ENCODE measurements around the gene SAYSD1.

Gene SAYSD1

GRCh38 chr6:39075807-39076622 lies 39.0 kb downstream of the SAYSD1 start:
- no peak for TF ChIP-seq CTCF (conservative IDR thresholded peaks at IDR 0.05; ENCODE audit: low read depth, low read length)
- DNase-seq (ENCODE audit: low read depth) = no peak
- H3K4me3 ChIP-seq (ENCODE audit: low read depth, low read length) = no peak overlapping the region

- no peak for TF ChIP-seq CTCF (conservative IDR thresholded peaks at IDR 0.05; ENCODE audit: low read depth, low read length)
- DNase-seq (ENCODE audit: low read depth) = no peak
- no peak overlapping the region for H3K4me3 ChIP-seq (ENCODE audit: low read depth, low read length)
Observed at GRCh38 chr6:39075010-39075686, 39.8 kb downstream of the SAYSD1 start.

- TF ChIP-seq CTCF (conservative IDR thresholded peaks at IDR 0.05; ENCODE audit: low read depth, low read length) = no peak
- H3K4me3 ChIP-seq (ENCODE audit: low read depth, low read length) = no peak overlapping the region
- no peak for DNase-seq (ENCODE audit: low read depth)
Observed at GRCh38 chr6:39074486-39074885, 40.5 kb downstream of the SAYSD1 start.

DNA sequence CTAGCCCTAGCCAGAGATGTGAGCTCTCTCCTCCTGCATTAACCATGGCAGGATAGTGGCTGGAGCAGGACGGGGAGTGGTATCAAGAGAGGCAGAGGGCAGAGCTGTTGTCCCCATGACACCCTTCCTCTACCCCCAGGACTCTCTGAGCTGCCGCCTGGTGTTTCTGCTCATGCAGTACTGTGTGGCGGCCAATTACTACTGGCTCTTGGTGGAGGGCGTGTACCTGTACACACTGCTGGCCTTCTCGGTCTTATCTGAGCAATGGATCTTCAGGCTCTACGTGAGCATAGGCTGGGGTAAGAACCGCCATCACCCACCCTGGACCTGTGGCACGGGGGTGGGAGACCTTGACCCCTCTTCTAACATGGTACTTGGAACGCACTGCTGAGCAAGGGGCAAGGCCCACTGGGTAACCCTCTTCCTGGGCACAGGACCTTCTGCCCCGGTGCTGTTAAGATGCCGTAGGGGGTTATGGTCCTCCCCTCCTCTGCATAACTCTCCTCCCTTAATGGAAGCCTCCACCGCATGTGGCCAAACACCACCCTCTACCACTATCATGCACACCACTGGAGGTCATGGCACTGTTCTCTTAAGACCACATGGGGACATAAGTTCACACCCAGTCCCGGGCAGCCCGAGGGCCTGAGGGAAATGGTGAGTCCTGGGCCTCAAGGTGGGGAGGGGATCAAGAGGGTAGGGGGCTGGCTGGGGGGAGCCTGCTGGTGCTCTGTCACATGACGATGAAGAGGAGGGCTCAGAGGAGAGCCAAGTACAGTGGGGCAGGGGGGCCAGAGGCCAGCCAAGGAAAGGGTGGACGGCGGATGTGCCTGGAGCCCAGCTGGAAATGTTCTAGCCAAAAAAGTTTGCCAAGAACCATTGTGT lies 41.3 kb downstream of the SAYSD1 start:
- TF ChIP-seq CTCF (conservative IDR thresholded peaks at IDR 0.05; ENCODE audit: low read depth, low read length) = no peak
- H3K4me3 ChIP-seq (ENCODE audit: low read depth, low read length) = no peak overlapping the region
- no peak for DNase-seq (ENCODE audit: low read depth)

DNA sequence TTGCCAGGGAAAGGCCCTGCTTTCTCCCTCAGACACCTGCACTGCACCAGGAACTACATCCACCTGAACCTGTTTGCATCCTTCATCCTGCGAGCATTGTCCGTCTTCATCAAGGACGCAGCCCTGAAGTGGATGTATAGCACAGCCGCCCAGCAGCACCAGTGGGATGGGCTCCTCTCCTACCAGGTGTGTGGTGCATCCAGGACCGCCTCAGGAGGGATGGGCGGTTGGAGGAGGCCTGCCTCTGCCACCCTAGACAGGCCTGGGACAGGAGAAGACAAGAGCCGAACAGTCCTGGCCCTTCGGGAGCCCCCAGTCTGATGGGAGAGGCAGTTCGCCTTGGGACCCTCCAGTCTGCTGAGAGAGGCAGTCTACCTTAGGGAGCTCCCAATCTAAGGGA lies 42.2 kb downstream of the SAYSD1 start:
- H3K4me3 ChIP-seq (ENCODE audit: low read depth, low read length) = no peak overlapping the region
- DNase-seq (ENCODE audit: low read depth) = no peak
- no peak for TF ChIP-seq CTCF (conservative IDR thresholded peaks at IDR 0.05; ENCODE audit: low read depth, low read length)

DNA sequence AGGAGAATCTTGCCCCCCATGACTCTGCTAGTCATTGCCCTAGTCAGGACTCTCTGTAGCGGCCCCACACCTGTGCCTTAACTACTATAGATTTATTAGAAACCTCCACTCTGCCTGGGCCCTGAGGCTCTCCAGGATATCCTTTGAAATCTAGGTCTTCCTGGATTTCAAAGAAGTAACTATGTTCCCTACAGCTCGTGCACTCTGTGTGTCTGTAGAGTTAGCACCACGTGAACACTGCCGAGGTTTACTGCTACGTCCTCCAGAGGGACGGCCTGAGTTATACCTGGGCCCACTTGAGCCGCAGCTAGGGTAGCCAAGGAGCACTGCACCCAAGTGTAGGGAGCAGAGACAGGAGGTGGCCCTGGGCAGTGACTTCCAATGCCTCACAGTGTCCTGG lies 46.6 kb downstream of the SAYSD1 start:
- H3K4me3 ChIP-seq (ENCODE audit: low read depth, low read length) = no peak overlapping the region
- no peak for DNase-seq (ENCODE audit: low read depth)
- no peak for TF ChIP-seq CTCF (conservative IDR thresholded peaks at IDR 0.05; ENCODE audit: low read depth, low read length)

Data from choroid plexus epithelial cell (primary cell).